Activated T-cell treated with anti-CD3 and anti-CD28 coated beads, Interleukin-2, amount 50 U/mL, for 72 hours (primary cell): ENCODE measurements around the gene PITHD1. TPM values are rescaled to one million over a fixed set of nuclear protein-coding genes. Genes with fewer than 3 reads are reported as not detected.
A peak's percentile ranks its signal among the peaks of the same experiment; 100 is the strongest.
"Not testable (repeated sequence)": the region's sequence is repeated elsewhere in the genome, so short reads cannot be mapped to it uniquely, and the experiment has no call there.

Experiments used
- ATAC-seq, 2 donors: fragments of 150-1000 bp; cut with Tn5 transposase; replicated peaks in 1 of 2; 2 replicates each; pipeline ENCODE4 v1.10.0; 2021; ENCODE audit warnings: moderate library complexity in 2 of 2, mild to moderate bottlenecking in 1 of 2
- DNase-seq, 2 donors: peaks; one replicate each; pipeline ENCODE4 v3.0.0; 2021 to 2022; ENCODE audit warnings: mixed read lengths in 1 of 2
- H3K27ac Mint-ChIP-seq: one replicate; pipeline ENCODE4 v1.8.0; 2022; ENCODE audit warnings: mild to moderate bottlenecking, moderate library complexity, mixed read lengths
- H3K27me3 Mint-ChIP-seq: one replicate; pipeline ENCODE4 v1.8.0; 2022; ENCODE audit warnings: low read depth, mixed read lengths
- H3K36me3 Mint-ChIP-seq, 2 donors: one replicate each; pipeline ENCODE4 v1.8.0; 2022; ENCODE audit warnings: mixed read lengths in 2 of 2, mild to moderate bottlenecking in 1 of 2; ENCODE audit not compliant: insufficient read depth in 2 of 2
- H3K4me1 Mint-ChIP-seq: one replicate; pipeline ENCODE4 v1.8.0; 2022; ENCODE audit warnings: low read depth, mixed read lengths
- H3K4me3 Mint-ChIP-seq, 2 donors: one replicate each; pipeline ENCODE4 v1.8.0; 2022; ENCODE audit warnings: mild to moderate bottlenecking in 2 of 2, mixed read lengths in 2 of 2, moderate library complexity in 2 of 2
- H3K9me3 Mint-ChIP-seq, 2 donors: one replicate each; pipeline ENCODE4 v1.8.0; 2022; ENCODE audit warnings: mixed read lengths in 2 of 2
- total RNA-seq, 2 donors: library from RNA; stranded (reverse); gene quantifications; one replicate each; pipeline ENCODE4 v1.2.3, GENCODE V29; 2022

Gene PITHD1
- total RNA-seq, 2 donors from 2014 or later, result 83.2 to 107 TPM

DNA sequence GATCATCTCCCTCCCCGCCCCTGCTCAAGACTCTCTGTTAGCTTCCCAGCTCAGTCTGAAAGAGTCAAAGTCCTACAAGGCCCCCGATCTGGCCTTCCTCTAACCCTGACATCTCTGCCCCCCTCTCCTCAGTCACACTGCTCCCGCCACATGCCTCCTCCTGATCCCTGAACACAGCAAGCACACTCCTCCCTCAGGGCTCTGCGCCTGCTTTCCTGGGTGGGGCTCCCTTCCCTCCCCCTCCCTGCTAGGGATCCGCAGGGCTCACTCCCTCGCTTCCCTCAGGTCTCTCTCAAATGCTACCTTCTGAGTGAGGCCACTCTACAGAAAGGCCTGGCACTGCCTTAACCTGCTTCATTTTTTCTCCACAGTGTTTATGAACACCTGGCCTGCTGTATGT lies 28.1 kb downstream of the PITHD1 start:
- DNase-seq (no peak), ATAC-seq (no peak)
- H3K9me3 Mint-ChIP-seq, result no peaks in the 10 kb centered on the region
- peak overlapping the region; percentile 35 for H3K27ac Mint-ChIP-seq
- peaks cover 16% of the 10 kb centered on the region for H3K4me1 Mint-ChIP-seq
- H3K4me3 Mint-ChIP-seq, result no peak overlapping the region
- no peaks in the 10 kb centered on the region for H3K36me3 Mint-ChIP-seq
- no peaks in the 10 kb centered on the region for H3K27me3 Mint-ChIP-seq

DNA sequence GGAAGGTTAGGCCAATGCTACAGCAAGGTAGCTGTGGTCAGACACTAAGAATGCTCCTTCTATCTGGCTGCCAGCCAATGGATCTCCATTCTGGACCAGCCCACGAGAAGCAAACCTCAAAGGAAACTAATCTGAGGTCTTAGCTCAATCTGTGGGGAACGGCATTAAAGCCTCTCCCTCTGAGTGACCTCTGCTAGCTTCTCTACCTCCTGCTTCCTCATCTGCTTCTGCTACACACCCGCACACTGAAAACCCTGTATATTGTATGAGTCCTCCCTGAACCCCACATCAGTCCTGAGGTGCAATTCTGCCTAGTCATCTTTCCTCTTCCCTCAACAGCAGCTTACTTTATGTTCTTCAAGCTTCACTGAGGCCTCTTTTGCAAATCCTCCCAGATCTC lies 29.2 kb downstream of the PITHD1 start:
- H3K9me3 Mint-ChIP-seq, result no peaks in the 10 kb centered on the region
- no peaks in the 10 kb centered on the region for H3K27me3 Mint-ChIP-seq
- no peak overlapping the region for H3K4me3 Mint-ChIP-seq
- no peaks in the 10 kb centered on the region for H3K36me3 Mint-ChIP-seq
- peaks cover 12% of the 10 kb centered on the region for H3K4me1 Mint-ChIP-seq
- peak overlapping the region; percentile 1 for H3K27ac Mint-ChIP-seq
- ATAC-seq (no peak), DNase-seq (no peak)

DNA sequence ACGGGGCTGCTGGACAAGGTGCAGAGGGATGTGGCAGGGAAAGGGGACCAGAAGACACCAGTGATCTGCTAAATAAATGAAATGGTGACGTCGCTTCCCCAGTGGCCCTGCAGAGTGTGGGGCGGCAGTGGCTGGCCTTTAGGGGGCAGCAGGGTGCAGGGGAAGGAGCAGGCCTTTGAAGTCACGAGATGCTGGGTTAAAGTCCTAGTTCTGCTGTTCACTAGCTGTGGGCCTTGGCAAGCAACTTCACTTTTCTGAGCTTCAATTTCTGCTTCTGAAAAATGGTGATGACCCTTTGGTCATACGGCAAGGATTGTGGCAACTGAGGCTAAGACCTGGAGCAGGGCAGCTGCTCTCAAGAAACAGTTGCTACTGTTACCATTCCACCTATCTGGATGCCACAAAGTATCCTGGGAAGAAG lies 31.5 kb downstream of the PITHD1 start:
- Mint-ChIP-seq H3K27ac (no peak overlapping the region), H3K36me3 (peaks cover 2% of the 10 kb centered on the region in 2 donors), H3K9me3 (no peaks in the 10 kb centered on the region), H3K27me3 (no peaks in the 10 kb centered on the region), H3K4me1 (peaks cover 12% of the 10 kb centered on the region), H3K4me3 (no peak overlapping the region)
- DNase-seq (peak; percentile 84 to 88), ATAC-seq (peak; percentile 89 to 93)

DNA sequence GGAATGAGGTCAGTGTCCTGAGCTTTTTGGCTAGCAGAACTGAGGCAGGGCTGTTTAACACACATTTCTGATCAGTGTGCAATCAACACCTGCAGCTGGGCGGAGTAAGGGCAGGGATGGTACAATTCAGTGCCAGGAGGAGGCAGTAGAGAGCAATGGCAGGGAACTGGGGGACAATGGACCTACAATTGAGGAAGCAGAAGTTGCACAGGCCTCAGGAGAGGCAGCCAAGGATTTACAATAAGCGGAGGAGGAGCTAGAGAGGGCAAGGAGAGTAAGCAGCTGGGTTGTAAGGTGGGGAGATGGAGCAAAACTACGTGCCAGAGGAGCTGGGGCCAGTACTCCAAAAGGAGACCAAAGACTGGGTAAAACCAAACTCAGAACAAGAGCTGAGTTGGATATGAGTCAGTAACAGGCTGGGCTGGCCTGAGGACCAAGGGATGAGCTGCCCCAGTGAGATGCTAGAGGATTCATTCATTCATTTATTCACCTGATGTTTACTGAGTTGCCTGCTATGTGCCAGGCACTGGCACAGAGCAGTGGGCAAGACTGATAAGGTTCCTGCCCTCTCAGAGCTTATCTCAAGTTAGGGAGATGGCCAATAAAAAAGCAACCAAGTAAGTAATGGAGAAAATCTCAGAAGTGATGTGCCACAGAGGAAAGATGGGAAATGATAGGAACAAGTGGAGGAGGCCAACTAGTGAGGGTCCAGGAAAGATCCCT lies 32.8 kb downstream of the PITHD1 start:
- Mint-ChIP-seq H3K27ac (no peak overlapping the region), H3K9me3 (no peaks in the 10 kb centered on the region), H3K36me3 (peaks cover 2% of the 10 kb centered on the region in 2 donors), H3K27me3 (no peaks in the 10 kb centered on the region), H3K4me1 (peaks cover 12% of the 10 kb centered on the region), H3K4me3 (no peak overlapping the region)
- peak; percentile 57 to 71 for ATAC-seq
- DNase-seq, result peak; percentile 60

DNA sequence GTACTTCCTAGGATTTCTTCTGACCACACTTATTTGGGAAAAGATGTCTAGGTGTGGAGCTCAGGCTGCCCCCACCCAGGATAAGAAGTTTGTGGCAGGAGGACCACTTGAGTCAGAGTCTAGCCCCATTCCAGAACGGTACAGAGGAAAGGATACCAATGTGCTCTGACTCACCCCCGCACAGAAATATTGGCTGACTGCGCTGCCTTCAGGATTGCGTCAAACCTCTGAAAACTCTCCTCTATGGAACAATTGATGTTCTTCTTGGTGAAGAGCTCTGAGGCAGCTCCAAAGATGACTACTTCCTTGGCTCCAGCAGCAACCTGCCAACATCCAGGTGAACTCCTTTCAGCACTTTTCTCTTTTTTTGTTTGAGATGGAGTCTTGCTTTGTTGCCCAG lies 35.8 kb downstream of the PITHD1 start:
- Mint-ChIP-seq H3K4me3 (no peak overlapping the region), H3K27me3 (no peaks in the 10 kb centered on the region), H3K36me3 (peaks cover 2 to 5% of the 10 kb centered on the region in 2 donors), H3K4me1 (peaks cover 19% of the 10 kb centered on the region), H3K9me3 (no peaks in the 10 kb centered on the region), H3K27ac (no peak overlapping the region)
- DNase-seq, result no peak
- ATAC-seq, result no peak

DNA sequence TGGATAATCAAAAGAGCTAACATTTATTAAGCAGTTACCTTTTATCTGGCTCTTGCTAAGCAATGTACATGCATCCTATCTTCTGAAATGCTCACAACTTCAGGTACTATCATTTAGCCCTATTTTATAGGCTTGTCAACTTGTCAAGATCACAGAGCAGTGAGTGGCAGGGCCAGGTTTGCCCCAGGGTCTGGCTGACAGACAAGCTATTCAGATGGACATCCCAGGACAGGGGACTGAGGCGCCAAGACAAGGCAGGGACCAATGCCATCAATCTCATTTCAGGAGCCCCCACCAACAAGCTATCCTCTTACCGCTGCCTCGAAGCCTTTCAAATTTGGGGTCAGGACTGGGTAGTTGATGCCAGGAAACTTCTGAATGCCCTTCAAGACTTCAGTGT lies 38.1 kb downstream of the PITHD1 start:
- Mint-ChIP-seq H3K9me3 (no peaks in the 10 kb centered on the region), H3K4me3 (no peak overlapping the region), H3K36me3 (peaks cover 5 to 6% of the 10 kb centered on the region in 2 donors), H3K27ac (no peak overlapping the region), H3K27me3 (no peaks in the 10 kb centered on the region), H3K4me1 (peaks cover 7% of the 10 kb centered on the region)
- ATAC-seq, result no peak
- no peak for DNase-seq

DNA sequence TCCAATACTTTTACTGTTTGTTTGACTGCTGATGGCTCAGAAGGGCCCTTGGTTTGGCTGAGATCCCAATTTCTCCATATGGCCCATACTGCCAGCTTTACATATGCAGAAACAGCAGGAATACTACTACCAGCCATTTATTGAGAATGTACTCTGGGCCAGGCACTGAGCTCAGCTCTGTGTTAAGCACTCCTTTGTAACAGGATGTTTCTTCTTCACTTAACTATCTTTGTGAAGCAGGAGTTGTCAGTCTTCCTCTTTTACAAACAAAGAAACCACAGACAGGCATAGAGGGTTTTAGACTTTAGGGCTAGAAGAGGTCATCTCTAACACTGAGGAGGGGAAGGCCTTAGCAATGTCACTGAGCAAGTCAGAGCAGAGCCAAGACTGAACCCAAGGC lies 38.7 kb downstream of the PITHD1 start:
- no peaks in the 10 kb centered on the region for H3K9me3 Mint-ChIP-seq
- H3K4me3 Mint-ChIP-seq, result no peak overlapping the region
- H3K27me3 Mint-ChIP-seq, result no peaks in the 10 kb centered on the region
- DNase-seq, result no peak
- peaks cover 7% of the 10 kb centered on the region for H3K4me1 Mint-ChIP-seq
- peaks cover 5 to 6% of the 10 kb centered on the region in 2 donors for H3K36me3 Mint-ChIP-seq
- ATAC-seq, result no peak
- H3K27ac Mint-ChIP-seq, result no peak overlapping the region

DNA sequence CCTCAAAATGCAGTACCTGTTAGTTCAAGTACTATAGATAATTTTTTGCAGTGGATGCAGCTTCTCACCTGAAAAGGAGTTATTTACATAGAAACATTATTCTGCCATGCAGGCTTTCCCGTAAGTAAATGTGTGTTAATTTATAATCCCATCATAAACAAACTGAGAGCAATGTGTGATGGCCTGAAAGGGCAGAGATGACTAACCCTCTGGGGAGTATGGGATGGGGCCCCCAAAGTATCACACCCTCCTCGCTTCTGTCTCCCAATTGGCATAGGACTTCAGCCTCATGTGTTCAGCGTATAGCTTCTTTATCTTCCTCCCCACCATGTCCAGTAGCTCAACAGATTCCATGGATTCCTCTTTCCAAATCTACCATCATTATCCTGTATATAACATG lies 39.4 kb downstream of the PITHD1 start:
- Mint-ChIP-seq H3K27me3 (no peaks in the 10 kb centered on the region), H3K4me1 (peaks cover 7% of the 10 kb centered on the region), H3K36me3 (peaks cover 5 to 6% of the 10 kb centered on the region in 2 donors), H3K4me3 (no peak overlapping the region), H3K27ac (no peak overlapping the region), H3K9me3 (no peaks in the 10 kb centered on the region)
- DNase-seq (no peak), ATAC-seq (no peak)

DNA sequence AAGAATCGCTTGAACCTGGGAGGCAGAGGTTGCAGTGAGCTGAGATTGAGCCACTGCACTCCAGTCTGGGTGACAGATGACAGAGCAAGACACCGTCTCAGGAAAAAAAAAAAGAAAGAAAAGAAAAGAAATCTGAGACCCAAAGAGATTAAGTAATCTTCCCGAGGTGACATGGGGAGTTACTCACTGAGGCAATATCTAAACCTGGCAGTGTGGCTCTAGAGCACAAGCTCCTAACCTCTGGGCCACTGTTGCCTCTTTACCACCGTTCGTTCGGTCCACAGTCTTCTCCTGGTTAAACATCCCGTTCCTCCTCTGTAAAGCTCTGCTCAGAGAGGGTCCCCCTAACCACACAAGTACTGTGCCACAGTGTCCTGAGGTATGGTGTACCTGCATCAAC lies 45.5 kb downstream of the PITHD1 start:
- Mint-ChIP-seq H3K27ac (peak overlapping the region; percentile 68), H3K4me3 (peak overlapping the region; percentile 95 to 97), H3K36me3 (peaks cover 0 to 7% of the 10 kb centered on the region in 2 donors), H3K4me1 (peaks cover 27% of the 10 kb centered on the region), H3K27me3 (no peaks in the 10 kb centered on the region), H3K9me3 (no peaks in the 10 kb centered on the region)
- no peak for DNase-seq
- no peak for ATAC-seq

DNA sequence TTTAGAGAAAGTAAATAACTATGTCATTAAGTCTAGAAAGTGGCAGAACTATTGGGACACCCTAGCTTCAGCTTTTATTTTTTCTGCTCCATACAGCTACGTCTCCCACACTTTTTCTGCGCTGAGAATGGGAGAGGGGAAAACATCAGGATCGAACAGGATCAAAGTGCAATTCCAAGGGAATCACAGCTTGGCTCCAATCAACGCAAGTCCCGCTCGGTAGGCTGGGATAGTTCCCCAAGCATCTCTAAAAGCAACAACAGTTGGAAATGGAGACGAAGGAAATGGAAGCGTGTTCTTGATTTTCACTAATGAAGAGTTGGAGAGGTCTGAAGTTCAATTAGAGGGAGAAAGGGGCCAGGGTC lies 46.5 kb downstream of the PITHD1 start:
- peaks cover 0 to 7% of the 10 kb centered on the region in 2 donors for H3K36me3 Mint-ChIP-seq
- H3K4me3 Mint-ChIP-seq, result peak overlapping the region; percentile 95 to 97
- no peaks in the 10 kb centered on the region for H3K9me3 Mint-ChIP-seq
- DNase-seq, result no peak
- no peaks in the 10 kb centered on the region for H3K27me3 Mint-ChIP-seq
- peak overlapping the region; percentile 96 for H3K27ac Mint-ChIP-seq
- no peak for ATAC-seq
- H3K4me1 Mint-ChIP-seq, result peaks cover 27% of the 10 kb centered on the region

DNA sequence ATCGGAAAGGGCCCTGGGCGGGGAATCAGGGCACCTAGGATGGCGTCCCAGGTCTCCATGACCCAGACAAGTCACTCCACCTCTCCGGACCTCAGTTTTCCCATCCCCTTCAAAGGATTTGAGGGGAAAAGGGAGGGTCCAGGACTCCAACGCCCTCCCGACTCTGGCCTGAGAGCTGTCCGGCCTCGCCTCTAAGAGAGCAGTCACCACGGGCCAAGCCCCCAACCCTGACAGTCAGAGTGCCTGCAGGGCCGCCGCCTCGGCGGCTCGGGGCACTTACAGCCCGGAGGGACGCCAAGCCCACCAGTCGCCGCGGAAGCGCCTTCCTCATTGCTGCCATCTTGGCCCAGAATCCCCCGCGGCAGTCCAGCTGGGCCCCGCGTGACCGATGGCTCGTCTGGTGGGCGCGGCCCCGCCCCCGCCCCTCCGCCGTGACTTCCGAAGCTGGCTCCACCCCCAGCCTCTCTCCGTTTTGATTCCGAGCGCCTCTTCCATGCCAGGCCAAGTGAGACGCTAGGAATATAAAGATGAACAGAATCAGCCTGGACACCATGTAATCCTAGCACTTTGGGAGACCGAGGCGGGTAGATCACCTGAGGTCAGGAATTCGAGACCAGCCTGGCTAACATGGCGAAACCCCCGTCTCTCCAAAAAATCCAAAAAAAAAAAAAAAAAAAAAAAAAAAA lies 47.0 kb downstream of the PITHD1 start, which contains the start of gene HMGCL:
TSS of gene HMGCL (minus strand) at position 354 of the 686 bp plus-strand sequence. CDS start at position 340, 14 bp downstream.
- Mint-ChIP-seq H3K27me3 (no peaks in the 10 kb centered on the region), H3K4me1 (peaks cover 27% of the 10 kb centered on the region), H3K9me3 (no peaks in the 10 kb centered on the region), H3K27ac (peak within 1 kb of the TSS; percentile 96), H3K36me3 (peaks cover 0 to 6% of the 10 kb centered on the region in 2 donors), H3K4me3 (peak within 1 kb of the TSS; percentile 95 to 97)
- ATAC-seq (peak; percentile 97), DNase-seq (peak; percentile 91)

DNA sequence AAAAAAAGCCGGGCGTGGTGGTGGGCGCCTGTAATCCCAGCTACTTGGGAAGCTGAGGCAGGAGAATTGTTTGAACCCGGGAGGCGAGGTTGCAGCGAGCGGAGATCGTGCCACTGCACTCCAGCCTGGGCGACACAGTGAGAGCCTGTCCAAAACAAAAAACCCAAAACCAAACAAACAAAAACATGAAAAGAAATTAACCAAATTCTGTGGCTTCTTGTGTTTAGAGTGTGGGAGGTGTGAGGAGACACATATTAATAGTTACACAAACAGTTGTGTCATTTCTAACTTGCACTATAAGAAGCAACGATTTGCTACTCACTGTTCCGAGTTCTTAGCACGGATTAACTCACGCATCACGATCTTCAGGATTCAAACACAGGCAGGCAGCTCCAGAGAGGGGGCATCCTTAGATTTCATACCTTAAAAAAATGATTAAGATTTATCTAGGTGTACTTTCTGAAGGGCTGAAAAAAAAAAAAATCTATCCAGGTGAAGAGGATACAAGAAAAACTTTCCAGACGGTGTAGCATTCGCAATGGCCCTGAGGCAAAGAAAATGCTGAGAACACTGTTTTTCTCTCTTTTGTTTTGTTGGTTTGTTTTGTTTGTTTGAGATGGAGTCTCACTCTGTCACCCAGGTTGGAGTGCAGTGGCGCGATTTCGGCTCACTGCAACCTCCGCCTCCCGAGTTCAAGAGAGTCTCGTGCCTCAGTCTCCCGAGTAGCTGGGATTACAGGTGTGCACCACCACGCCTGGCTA lies 47.7 kb downstream of the PITHD1 start:
- Mint-ChIP-seq H3K4me3 (peak overlapping the region; percentile 95 to 97), H3K27me3 (no peaks in the 10 kb centered on the region), H3K27ac (peak overlapping the region; percentile 96), H3K36me3 (peaks cover 0 to 3% of the 10 kb centered on the region in 2 donors), H3K9me3 (no peaks in the 10 kb centered on the region), H3K4me1 (peaks cover 27% of the 10 kb centered on the region)
- DNase-seq, result peak in 1 of 2 donors; percentile 13
- ATAC-seq, result peak; percentile 58 to 68

DNA sequence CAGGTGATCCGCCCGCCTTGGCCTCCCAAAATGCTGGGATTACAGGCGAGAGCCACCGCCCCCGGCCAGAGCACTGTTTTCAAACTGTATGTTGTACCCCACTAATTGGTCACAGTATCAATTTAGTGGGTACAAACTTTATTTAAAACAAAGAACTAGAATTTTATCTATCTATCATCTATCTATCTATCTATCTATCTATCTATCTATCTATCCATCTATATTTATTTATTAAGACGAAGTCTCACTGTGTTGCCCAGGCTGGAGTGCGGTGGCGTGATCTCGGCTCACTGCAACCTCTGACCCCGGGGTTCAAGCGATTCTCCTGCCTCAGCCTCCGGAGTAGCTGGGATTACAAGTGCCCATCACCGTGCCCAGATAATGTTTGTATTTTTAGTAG lies 48.4 kb downstream of the PITHD1 start:
- H3K27me3 Mint-ChIP-seq, DNase-seq, H3K27ac Mint-ChIP-seq, ATAC-seq, H3K9me3 Mint-ChIP-seq, H3K36me3 Mint-ChIP-seq: not testable (repeated sequence)
- Mint-ChIP-seq H3K4me1 (peaks cover 27% of the 10 kb centered on the region), H3K4me3 (peak overlapping the region; percentile 95 to 97)
